ENCODE results near the gene TMEM191B. TPM values are rescaled to one million over a fixed set of nuclear protein-coding genes. Genes with fewer than 3 reads are reported as not detected.
"Not testable (repeated sequence)": the region's sequence is repeated elsewhere in the genome, so short reads cannot be mapped to it uniquely, and the experiment has no call there.

TMEM191B gene
- total RNA-seq, 1 experiment from 2014 or later: 2.4 TPM

DNA sequence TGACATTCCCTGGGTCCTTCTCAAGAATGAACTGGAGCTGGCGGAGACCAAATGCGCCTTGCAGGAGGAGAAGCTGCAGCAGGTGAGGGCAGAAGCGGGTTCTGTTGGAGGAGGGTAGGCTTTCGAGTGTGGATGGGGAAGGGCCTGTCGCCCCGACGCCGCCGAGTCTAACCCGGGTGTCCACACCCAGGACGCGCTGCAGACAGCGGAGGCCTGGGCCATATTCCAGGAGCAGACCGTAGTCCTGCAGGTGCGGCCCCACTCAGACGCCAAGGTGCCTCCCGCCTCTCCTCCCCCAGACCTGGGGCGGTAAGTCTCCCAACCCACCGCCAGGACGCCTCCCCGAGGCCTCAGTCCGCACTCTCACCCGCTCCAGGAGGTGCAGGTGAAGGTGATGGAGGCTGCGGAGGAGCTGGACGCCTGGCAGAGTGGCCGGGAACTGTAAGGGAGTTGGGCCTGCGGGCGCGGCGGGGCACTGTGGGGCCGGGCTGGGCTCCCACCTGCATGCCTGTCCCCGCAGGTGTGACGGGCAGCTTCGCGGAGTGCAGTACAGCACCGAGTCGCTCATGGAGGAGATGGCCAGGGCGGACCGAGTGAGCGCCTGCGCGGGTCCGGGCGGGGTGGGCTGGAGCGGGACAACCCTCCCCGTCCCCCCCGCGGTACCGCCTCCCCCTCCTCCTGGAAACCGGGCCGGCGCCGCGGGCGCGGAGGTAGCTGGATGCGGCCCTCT is 2.0 kb downstream of the TMEM191B start:
- intact Hi-C loops (cut with micrococcal nuclease; ENCODE audit: unreplicated experiment); H3K27ac Mint-ChIP-seq (ENCODE audit: unreplicated experiment); H3K4me1 Mint-ChIP-seq (ENCODE audit: low read depth, unreplicated experiment); H3K27me3 Mint-ChIP-seq (ENCODE audit: unreplicated experiment); CTCF ChIA-PET; DNase-seq; H3K9me3 Mint-ChIP-seq (ENCODE audit: low read depth, unreplicated experiment); BruUV-seq (replicated peaks); H3K36me3 Mint-ChIP-seq (ENCODE audit: insufficient read depth, unreplicated experiment); H3K4me3 Mint-ChIP-seq (ENCODE audit: low read depth, unreplicated experiment): not testable (repeated sequence)

DNA sequence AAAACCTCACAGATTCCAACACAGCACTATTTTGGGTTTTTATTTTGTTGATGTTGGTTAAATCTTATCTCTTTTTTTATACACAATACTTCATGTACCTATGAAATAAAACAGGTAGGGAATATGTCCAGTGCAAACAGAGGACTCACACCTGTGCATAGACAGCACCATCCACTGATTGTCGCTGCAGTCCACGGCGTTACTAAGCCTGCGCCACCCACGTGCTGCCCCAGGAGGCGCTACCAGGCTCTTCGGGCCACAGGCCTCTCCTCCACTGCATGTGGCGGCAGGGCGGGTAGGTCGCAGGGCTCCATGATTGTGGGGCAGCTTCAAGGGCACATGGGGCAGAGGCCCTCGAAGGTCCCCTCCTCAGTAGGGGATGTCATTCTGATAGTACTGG is 6.0 kb downstream of the TMEM191B start:
- DNase-seq; H3K9me3 Mint-ChIP-seq (ENCODE audit: low read depth, unreplicated experiment); H3K27me3 Mint-ChIP-seq (ENCODE audit: unreplicated experiment); CTCF ChIA-PET; BruUV-seq (replicated peaks); H3K4me3 Mint-ChIP-seq (ENCODE audit: low read depth, unreplicated experiment); intact Hi-C loops (cut with micrococcal nuclease; ENCODE audit: unreplicated experiment); H3K27ac Mint-ChIP-seq (ENCODE audit: unreplicated experiment); H3K4me1 Mint-ChIP-seq (ENCODE audit: low read depth, unreplicated experiment); H3K36me3 Mint-ChIP-seq (ENCODE audit: insufficient read depth, unreplicated experiment): not testable (repeated sequence)

GRCh38 chr22:18534315-18534714 is 6.7 kb downstream of the TMEM191B start:
- CTCF ChIA-PET; intact Hi-C loops (cut with micrococcal nuclease; ENCODE audit: unreplicated experiment); H3K9me3 Mint-ChIP-seq (ENCODE audit: low read depth, unreplicated experiment): not testable (repeated sequence)

DNA sequence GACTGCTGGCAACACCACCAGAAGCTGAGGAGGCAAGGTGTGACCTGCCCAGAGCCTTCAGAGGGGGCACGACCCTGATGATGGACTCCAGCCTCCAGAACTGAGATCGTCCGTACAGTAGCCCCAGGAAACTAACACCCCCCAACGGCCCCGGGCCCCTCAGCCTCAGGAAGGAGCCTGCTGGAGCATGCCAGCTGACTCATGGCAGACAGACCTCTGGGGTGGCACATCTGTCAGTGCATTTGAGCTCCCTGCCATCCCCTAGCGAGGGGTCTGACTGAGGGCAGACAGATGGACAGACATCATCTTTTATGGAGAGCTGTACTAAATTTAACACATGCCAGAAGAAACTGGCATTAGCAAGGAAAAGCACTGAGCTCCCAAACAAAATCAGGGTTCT is 12.4 kb downstream of the TMEM191B start:
- H3K9me3 Mint-ChIP-seq (ENCODE audit: low read depth, unreplicated experiment); H3K27me3 Mint-ChIP-seq (ENCODE audit: unreplicated experiment); H3K27ac Mint-ChIP-seq (ENCODE audit: unreplicated experiment); BruUV-seq (replicated peaks); H3K4me3 Mint-ChIP-seq (ENCODE audit: low read depth, unreplicated experiment); CTCF ChIA-PET; H3K4me1 Mint-ChIP-seq (ENCODE audit: low read depth, unreplicated experiment); intact Hi-C loops (cut with micrococcal nuclease; ENCODE audit: unreplicated experiment); DNase-seq; H3K36me3 Mint-ChIP-seq (ENCODE audit: insufficient read depth, unreplicated experiment): not testable (repeated sequence)

More at GRCh38 chr22:18534315-18534714, 6.7 kb downstream of the TMEM191B start:
- BruUV-seq (replicated peaks); H3K4me1 Mint-ChIP-seq (ENCODE audit: low read depth, unreplicated experiment); H3K27me3 Mint-ChIP-seq (ENCODE audit: unreplicated experiment); DNase-seq; H3K4me3 Mint-ChIP-seq (ENCODE audit: low read depth, unreplicated experiment); H3K36me3 Mint-ChIP-seq (ENCODE audit: insufficient read depth, unreplicated experiment); H3K27ac Mint-ChIP-seq (ENCODE audit: unreplicated experiment): not testable (repeated sequence)

DNA sequence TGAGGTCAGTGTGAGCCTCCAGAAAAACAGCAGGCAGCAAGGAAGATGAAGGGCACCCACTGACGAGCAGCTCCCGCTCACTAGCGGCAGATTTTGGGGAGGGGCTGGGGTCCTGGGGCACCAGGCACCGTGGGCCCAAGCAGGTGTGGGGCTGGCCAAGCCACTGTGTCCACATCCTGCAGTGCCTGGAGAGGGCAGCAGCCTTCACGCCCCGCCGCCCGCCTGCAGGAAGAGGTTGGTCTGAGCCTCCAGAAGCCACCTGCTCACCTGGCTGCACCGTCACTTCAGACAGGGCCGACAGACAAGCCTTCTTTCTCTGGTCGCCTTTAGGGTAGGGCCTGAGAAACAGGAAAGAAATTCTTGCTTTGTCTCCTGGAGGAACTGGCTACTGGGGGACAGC is 15.8 kb downstream of the TMEM191B start:
- H3K9me3 Mint-ChIP-seq (ENCODE audit: low read depth, unreplicated experiment); H3K36me3 Mint-ChIP-seq (ENCODE audit: insufficient read depth, unreplicated experiment); BruUV-seq (replicated peaks); H3K27me3 Mint-ChIP-seq (ENCODE audit: unreplicated experiment); H3K4me3 Mint-ChIP-seq (ENCODE audit: low read depth, unreplicated experiment); H3K4me1 Mint-ChIP-seq (ENCODE audit: low read depth, unreplicated experiment); DNase-seq; intact Hi-C loops (cut with micrococcal nuclease; ENCODE audit: unreplicated experiment); H3K27ac Mint-ChIP-seq (ENCODE audit: unreplicated experiment); CTCF ChIA-PET: not testable (repeated sequence)

DNA sequence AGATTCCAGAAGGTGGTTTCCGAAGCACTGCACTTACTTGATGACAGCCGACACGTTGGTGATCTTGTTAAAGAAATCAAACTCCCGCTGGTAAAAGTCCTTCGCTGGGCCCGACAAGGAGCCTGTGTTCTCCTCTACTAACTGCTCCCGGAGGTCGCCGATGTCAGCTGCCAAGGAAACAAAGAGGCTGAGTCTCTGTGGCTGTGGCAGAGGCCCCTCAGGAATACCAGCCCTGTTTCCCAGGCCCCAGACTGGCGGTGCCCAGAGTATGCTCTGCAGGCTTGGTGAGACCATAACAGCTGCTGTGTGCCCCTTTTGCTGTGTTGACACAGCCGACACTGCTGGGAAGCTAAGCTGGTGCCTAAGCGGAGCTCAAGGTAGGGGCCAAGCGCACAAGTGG is 17.0 kb downstream of the TMEM191B start:
- H3K36me3 Mint-ChIP-seq (ENCODE audit: insufficient read depth, unreplicated experiment); intact Hi-C loops (cut with micrococcal nuclease; ENCODE audit: unreplicated experiment); H3K4me1 Mint-ChIP-seq (ENCODE audit: low read depth, unreplicated experiment); H3K4me3 Mint-ChIP-seq (ENCODE audit: low read depth, unreplicated experiment); CTCF ChIA-PET; BruUV-seq (replicated peaks); H3K9me3 Mint-ChIP-seq (ENCODE audit: low read depth, unreplicated experiment); H3K27me3 Mint-ChIP-seq (ENCODE audit: unreplicated experiment); H3K27ac Mint-ChIP-seq (ENCODE audit: unreplicated experiment); DNase-seq: not testable (repeated sequence)

DNA sequence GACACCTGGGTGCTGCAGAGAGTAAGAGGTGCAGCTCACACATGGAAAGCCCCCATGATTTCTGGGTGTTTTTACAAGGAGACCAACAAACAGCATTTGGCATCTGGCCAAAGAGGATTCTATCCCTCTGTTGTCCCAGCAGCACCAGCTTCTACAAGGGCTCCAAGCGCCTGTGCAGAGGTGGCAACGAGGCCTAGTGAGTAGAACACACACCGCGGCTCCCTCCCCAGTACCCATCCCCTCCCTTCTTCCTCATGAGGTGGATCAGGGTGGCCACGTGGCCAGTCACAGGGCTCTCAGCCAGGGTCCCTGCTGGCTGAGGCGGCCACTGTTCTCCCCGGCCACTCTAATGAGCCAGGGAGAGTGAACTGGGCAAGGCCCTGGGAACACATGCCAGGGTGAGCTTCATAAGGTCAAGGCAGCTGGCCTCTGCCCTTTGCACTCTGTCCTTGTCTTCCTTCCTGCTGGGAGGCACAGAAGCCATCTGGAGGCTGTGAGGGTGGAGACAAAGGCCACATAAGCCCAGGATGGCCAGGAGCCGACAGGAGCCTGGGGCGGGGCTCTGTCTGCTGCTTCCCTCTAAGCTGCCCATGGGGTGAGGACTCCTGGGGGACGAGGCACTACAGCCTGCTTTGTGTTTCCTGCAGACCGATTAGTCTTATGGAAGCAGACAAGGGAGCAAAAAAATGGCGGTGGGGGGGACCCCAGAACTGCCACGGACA is 22.0 kb downstream of the TMEM191B start:
- DNase-seq; H3K36me3 Mint-ChIP-seq (ENCODE audit: insufficient read depth, unreplicated experiment); H3K27ac Mint-ChIP-seq (ENCODE audit: unreplicated experiment); CTCF ChIA-PET; H3K9me3 Mint-ChIP-seq (ENCODE audit: low read depth, unreplicated experiment); intact Hi-C loops (cut with micrococcal nuclease; ENCODE audit: unreplicated experiment); H3K27me3 Mint-ChIP-seq (ENCODE audit: unreplicated experiment); H3K4me3 Mint-ChIP-seq (ENCODE audit: low read depth, unreplicated experiment); H3K4me1 Mint-ChIP-seq (ENCODE audit: low read depth, unreplicated experiment); BruUV-seq (replicated peaks): not testable (repeated sequence)

GRCh38 chr22:18551046-18551445 is 23.4 kb downstream of the TMEM191B start:
- H3K27me3 Mint-ChIP-seq (ENCODE audit: unreplicated experiment); BruUV-seq (replicated peaks); H3K9me3 Mint-ChIP-seq (ENCODE audit: low read depth, unreplicated experiment); CTCF ChIA-PET; H3K36me3 Mint-ChIP-seq (ENCODE audit: insufficient read depth, unreplicated experiment); H3K27ac Mint-ChIP-seq (ENCODE audit: unreplicated experiment); H3K4me1 Mint-ChIP-seq (ENCODE audit: low read depth, unreplicated experiment); DNase-seq; intact Hi-C loops (cut with micrococcal nuclease; ENCODE audit: unreplicated experiment); H3K4me3 Mint-ChIP-seq (ENCODE audit: low read depth, unreplicated experiment): not testable (repeated sequence)

- DNase-seq; intact Hi-C loops (cut with micrococcal nuclease; ENCODE audit: unreplicated experiment); H3K27ac Mint-ChIP-seq (ENCODE audit: unreplicated experiment); H3K36me3 Mint-ChIP-seq (ENCODE audit: insufficient read depth, unreplicated experiment); H3K4me3 Mint-ChIP-seq (ENCODE audit: low read depth, unreplicated experiment); H3K4me1 Mint-ChIP-seq (ENCODE audit: low read depth, unreplicated experiment); H3K27me3 Mint-ChIP-seq (ENCODE audit: unreplicated experiment); CTCF ChIA-PET; H3K9me3 Mint-ChIP-seq (ENCODE audit: low read depth, unreplicated experiment); BruUV-seq (replicated peaks): not testable (repeated sequence)
Measured at GRCh38 chr22:18552839-18553597, 25.4 kb downstream of the TMEM191B start.

Measured in Calu3 (cell line).